GM21367 (cell line): ENCODE data around the gene TRAPPC6A.

Source experiments
- ATAC-seq: cut with Tn5 transposase; IDR thresholded peaks from one replicate; pipeline ENCODE4 v1.9.1; 2021; ENCODE audit not compliant: unreplicated experiment

The TRAPPC6A gene

DNA sequence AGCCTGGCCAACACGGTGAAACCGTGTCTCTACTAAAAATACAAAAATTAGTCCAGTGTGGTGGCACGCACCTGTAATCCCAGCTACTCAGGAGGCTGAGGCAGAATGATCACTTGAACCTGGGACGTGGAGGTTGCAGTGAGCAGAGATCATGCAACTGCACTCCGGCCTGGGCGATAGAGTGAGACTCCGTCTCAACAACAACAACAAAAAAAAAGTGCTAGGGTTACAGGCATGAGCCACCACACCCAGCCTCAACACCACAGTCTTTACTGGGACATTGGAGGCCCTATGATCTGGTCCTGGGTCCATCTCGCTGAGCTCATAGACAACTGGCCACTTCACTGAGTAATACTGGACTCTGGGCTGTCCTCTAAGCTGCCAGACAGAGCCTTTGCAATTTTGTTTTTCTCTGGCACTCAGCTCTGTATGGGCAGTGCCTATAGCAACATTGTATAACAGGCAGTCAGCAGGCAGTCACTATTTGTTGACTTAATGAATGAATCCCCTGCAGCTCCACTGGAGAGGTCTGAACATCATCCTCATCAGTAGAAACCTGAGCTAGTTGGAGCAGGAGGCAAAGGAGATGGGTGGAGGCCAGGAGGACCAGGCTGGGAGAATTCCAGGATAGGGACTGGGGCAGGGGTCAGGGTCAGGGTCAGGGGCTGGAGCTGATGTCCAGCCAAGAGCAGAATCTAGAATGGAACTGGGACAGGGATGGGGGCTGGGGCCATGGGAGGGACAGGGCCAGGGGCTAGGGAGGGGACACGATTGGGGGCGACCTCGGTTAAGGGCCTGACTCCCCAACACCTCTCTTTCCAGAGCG, 8.7 kb upstream of the TRAPPC6A start:
- ATAC-seq: no peak

DNA sequence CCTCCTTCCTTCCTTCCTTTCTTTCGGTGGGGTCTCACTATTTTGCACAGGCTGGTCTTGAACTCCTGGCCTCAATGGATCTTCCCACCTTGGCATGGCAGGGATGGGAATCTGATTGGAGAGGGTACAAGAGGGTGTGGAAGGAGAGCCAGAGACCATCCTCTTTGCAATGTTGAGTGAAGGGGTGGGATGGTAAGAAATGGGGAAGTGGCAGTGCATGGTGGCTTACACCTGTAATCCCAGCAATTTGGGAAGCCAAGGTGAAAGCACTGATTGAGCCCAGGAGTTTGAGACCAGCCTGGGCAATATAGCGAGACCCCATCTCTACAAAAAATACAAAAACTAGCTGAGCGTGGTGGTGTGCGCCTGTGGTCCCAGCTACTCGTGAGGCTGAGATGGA, 6.1 kb upstream of the TRAPPC6A start:
- no peak for ATAC-seq

DNA sequence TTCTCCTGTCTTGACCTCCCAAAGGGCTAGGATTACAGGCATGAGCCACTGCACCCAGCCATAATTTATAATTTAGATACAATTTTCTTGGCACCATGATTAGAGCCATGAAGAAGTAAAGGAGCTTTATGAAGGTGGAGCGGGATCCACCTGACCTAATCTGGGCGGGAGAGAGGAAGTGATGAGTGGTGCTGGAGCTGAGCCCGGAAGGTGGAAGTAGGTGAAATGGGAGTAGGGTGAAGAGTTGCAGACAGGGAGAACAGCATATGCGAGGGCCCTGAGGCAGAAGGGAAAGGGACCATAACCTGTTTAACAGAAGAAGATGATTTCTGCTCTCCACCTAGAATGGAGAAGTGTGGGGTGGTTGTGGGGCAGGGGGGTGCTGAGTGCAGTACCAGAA, 4.7 kb upstream of the TRAPPC6A start:
- ATAC-seq: no peak

DNA sequence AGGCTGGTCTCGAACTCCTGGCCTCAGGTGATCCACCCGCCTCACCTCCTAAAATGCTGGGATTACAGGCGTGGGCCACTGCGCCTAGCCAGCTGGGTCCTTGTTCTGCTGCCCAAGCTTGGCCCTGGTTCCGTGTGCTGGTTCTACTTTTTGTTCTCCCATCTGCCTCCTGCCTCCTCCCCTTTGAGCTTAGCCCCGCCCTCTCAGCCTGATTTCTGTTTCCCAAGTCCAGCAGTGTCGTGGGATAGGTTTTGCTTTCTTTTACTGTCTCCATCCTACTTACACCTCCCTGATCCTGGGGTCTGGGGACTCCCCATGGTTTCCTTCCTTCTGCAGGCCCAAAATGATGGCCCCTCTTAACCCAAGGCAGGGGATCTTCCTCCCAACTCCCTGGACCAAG, 2.9 kb upstream of the TRAPPC6A start:
- ATAC-seq: no peak

DNA sequence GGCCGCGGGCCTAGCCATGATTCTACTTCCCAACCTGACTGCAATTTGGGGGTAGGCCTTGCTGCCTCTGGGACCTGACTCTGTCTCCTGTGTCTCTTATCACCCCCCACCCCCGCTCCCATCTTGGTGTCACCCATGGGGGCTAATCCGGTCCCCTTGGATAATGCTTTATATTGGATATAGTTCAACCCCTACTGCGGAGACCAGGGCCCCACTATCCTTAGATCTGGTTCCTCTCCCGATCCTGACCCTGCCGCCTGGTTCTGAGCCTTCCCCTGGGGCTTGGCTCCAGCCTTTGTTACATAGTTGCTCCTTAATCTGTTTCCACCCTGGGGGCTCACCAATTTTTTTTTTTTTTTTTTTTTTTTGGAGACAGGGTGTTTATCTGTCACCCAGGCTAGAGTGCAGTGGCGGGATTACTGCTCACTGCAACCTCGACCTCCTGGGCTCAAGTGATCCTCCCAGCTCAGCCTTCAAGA, 1.9 kb upstream of the TRAPPC6A start:
- no peak for ATAC-seq

DNA sequence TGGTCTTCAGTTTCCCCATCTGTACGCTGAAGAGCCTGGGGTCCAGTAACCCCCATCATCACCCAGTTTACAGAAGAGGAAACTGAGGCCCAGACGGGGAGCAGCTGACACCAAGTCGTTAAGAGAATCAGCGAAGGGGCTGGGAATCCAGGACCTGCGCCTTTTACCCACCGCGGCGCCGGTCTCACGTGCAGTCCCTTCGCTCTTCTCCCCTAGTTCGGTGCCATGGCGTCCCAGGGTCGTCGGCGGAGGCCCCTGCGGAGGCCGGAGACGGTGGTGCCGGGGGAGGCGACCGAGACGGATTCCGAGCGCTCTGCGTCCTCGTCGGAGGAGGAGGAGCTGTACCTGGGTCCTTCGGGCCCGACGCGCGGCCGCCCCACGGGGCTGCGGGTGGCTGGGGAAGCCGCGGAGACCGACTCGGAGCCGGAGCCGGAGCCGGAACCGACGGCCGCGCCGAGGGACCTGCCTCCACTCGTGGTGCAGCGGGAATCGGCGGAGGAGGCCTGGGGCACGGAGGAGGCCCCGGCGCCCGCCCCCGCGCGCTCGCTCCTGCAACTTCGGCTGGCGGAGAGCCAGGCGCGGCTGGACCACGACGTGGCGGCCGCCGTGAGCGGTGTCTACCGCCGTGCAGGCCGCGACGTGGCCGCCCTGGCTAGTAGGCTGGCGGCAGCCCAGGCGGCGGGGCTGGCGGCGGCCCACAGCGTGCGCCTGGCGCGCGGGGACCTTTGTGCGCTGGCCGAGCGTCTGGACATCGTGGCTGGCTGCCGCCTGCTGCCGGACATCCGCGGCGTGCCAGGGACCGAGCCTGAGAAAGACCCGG, 1.2 kb upstream of the TRAPPC6A start:
- ATAC-seq: no peak

DNA sequence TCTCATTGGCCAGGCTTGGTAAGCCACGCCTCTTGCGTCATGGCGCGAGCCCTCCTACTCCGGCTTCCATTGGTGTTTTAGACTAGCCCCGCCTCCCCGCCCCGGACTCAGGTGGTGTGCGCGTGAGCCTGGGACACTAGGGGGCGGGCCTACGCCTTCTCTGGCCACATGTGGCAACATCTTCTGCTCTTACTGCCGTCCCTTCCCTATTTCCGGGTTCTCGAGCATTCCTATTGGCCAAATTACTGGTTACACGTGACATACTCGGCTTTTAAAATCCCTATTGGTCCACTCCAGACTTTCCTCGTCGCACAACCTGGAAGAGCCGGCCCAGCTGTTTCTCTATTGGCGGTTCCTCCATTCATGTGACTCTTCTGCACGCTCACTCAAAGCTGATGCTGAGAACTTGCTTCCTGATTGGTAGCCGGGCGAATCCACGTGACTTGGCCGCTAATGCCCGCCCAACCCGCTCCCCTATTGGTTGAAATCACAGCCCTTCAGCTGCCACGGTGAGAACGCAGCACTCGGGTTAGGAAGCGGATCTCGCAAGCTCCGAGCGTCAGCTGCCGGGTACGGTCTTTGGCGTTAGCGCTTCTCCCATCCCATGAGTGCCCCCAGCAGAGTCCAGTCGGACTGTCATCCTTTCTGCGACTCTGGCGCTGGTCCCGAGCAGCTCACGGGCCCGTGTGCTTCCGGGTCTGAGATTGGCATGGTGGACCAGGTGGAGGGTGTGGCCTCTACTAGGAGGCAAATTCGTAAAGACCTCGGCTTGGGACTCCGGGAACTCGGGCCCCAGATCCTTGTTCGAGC, 430 bp upstream of the TRAPPC6A start, which contains the start of gene BLOC1S3:
TSS of gene BLOC1S3 (plus strand) at position 523 of the 810 bp plus-strand sequence. CDS start 513 bp downstream, outside the sequence.
- peak; percentile 63 for ATAC-seq

DNA sequence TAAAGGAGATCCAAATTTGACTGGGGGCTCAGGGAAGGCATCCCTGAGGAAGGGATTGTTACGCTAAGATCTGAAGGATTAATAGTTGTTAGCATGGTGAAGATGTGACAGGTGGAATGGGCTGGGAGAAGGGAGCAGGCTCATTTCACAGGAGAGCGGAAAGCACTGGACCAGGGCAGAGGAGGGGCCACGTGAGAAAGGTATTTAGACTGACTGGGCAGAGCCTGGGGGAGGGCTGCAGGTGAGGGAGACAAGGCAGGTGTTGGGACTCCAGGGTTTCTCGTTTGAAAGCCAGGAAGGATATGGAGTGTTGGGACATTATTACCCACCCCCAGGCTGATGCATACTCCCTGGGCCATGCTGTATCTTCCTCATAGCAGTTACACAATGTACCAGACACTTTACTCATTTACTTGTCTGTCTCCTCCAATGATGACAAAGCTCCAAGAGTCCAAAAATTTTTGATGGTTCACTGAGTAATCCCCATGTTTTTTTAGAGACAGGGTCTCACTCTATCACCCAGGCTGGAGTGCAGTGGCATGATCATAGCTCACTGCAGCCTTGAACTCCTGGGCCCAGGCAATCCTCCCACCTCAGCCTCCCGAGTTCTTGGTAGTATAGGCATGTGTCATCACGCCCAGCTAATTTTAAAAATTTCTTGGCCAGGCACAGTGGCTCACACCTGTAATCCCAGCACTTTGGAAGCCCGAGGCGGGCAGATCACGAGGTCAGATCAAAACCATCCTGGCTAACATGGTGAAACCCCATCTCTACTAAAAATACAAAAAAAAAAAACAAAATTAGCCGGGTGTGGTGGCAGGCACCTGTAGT, 2.3 kb downstream of the TRAPPC6A start:
- no peak for ATAC-seq

DNA sequence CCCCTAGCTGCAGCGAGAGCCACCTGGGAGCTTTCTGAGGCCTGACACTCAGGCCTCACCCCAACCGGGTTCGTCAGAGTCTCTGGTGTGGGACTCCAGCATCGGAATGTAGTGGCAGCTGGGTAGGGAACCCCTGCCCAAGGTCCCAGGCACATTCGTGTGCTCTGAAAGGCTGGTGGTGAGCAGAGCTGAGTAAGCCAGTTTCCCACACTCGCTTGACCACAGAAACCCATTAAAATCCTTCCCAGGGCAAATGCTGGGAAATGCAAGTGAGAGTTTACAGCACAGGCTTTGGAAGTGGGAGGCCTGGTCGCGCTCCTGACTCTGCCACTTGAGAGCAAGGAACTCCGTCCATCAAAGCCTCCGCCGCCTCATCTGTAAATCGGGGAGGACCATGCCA, 4.2 kb downstream of the TRAPPC6A start:
- ATAC-seq: no peak

DNA sequence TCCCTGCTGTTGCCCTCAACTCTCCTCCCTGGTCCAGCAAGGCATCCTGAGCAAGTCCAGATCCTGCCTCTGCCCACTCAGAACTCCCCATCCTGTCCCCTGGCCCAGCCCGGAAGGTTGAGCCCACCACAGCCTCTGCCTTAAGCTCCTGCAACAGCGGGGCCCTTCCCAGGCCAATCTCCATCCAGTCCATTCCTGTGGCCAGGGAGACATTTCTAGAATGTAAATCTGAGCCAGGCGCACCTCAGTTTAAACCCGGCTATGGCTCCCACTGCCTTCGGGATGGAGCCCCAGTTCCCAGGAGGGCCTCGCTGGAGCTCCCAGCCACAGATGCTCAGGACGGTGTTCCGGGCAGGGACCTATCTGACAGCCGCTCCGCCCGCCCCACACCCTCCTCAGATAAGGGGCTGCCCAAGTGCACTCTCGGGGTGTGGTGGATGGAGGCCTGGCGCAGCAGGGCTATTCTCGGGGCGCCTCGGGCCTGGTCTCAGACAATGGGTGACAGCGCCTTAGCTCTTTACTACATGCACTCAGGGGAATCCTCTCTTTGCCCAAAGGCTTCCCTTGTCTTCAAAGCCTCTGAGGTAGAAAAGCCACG, 5.3 kb downstream of the TRAPPC6A start:
- no peak for ATAC-seq

DNA sequence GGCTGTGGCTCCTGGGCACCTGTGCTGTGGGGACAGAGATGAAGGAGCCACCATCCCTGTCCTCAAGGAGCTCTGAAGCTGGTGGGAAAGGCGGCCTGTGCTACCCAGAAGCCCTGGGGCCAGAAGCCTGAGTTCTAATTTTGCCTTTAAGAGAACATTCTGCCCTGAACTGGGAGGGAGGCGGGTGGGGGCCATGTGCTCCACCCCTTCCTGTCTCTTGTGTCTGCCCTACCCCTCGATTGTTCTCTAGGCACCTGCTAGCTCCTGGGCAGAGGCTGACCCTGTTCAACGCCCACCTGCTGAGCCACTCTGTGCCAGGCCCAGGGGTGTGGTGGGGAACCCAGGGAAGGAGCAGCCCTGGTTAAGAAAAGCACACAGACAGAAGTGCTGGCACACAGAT, 5.9 kb downstream of the TRAPPC6A start:
- no peak for ATAC-seq

DNA sequence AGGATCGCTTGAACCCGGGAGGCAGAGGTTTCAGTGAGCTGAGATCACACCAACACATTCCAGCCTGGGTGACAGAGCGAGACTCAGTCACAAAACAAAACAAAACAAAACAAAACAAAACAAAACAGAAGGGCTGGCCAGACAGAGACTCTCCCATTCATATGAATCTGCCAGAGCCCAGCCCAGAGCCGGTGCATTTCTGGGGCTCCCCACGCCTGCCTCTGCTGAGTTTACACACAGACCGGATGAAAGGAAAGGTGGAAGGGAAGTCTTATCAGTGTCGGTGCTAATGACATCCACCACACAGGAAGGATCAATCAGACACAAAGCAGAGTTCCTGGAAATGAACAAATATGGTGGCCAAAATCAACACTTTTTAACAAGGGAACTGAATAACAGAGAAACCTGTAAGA, 6.8 kb downstream of the TRAPPC6A start:
- ATAC-seq: no peak

DNA sequence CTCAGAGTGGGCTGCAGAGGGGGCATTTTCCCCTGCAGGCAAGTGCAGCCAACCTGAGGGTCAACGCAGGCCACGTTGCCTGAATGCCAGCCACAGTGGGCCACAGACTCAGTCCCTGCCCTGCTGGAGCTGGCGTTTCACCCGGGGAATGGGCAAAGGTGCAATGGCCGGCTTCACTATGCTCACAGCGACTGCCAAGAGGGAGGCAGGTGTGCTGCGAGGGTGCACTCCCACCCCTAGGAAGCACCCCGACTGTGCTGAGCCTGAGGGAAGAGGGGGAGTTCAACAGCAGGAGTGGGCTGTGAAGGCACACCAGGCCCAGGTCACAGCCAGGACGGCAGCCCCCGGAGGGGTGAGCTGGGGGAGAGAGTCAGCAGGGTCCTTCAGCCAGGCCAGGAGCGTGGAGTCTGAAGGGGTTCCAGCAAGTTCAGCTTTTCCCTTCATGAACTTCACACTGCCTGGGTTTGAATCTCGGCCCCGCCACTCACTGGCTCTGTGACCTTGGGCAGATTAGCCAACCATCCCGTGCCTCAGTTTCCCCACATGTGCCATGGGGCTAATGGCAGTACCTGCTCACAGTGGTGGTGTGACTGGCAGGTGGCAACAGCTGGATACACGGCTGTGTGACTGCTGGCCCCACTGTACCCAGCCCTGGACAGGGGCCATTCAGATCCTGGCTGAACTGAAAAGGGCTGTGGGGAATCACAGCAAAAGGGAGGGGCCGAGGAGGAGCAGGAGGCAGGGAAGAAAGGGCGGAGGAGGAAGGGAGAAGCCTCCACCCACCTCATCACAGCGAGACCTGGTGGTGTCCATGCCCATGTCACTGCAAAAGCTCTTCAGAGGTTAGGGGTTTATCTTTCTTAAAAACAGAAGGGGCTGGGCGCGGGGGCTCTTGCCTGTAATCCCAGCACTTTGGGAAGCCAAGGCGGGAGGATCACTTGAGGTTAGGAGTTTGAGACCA, 7.6 kb downstream of the TRAPPC6A start:
- no peak for ATAC-seq

DNA sequence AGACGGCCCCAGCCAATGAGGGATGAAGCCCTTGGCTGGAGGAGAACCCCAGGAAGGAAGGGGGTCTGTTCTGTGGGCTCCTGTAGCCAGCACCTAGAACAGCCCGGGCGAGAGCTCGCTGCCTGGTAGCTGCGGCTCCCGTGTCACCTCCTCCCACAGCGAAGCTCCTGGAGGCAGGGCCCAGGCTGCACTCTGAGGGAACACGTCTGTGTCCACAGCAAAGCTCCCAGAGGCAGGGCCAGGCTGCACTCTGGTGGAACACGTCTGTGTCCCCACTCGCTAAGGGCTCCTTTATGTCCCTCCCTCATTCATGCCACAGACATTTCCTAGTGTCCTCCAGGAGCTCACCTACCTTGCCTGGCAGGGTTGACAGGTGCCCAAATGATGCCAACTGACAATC, 8.4 kb downstream of the TRAPPC6A start:
- ATAC-seq: no peak

DNA sequence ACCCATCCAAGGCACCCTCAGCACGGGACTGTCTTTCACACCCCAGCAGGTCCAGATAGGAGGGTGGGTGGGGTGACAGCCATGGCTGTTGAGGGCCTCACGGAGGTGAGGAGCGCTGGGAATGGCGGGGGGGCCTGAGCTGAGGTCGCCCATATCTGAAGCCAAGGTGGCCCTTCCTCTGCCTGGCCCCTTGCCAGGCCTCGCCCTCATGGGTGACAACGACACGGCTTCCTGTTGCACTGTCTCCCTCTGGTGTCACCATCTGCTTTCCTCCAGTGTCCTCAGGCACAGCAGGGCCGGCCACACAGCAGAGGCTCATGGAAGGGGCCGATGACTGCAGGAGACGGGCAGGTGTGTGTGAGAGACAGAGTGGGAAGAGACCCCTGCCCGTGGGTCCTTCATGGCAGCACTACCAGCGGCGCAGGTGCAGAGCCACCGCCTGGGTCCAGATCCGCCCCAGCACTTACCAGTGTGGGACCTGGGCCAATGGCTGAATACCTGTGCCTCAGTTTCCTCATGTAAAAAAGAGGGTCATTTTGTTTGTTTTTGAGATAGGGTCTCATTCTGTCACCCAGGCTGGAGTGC, 9.2 kb downstream of the TRAPPC6A start:
- ATAC-seq: no peak

DNA sequence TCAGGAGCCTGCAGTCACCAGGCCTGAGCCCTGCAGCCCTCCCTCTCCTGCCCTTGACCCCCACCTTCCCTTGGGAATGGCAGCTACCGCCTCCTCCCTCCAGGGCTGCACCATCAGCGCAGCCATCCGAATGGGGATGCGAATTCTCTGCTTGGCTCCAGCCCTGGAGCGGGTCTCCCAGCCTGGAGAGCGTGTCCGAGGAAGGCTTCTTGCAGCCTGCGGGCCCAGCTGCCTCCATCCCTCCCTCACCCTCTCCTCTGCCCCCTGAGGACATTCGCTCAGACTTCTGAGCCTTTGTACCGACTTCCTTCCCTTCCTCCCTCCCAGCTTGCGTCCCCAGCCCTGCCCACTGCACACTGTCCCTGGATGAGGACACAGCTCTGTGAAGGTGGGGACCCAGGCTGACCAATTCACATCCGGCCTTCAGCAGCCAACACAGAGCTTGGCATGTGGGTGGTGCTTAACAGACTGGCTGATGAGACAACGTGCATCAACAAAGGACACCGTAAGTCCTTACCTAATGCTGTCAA, 11.2 kb downstream of the TRAPPC6A start:
- ATAC-seq: no peak

DNA sequence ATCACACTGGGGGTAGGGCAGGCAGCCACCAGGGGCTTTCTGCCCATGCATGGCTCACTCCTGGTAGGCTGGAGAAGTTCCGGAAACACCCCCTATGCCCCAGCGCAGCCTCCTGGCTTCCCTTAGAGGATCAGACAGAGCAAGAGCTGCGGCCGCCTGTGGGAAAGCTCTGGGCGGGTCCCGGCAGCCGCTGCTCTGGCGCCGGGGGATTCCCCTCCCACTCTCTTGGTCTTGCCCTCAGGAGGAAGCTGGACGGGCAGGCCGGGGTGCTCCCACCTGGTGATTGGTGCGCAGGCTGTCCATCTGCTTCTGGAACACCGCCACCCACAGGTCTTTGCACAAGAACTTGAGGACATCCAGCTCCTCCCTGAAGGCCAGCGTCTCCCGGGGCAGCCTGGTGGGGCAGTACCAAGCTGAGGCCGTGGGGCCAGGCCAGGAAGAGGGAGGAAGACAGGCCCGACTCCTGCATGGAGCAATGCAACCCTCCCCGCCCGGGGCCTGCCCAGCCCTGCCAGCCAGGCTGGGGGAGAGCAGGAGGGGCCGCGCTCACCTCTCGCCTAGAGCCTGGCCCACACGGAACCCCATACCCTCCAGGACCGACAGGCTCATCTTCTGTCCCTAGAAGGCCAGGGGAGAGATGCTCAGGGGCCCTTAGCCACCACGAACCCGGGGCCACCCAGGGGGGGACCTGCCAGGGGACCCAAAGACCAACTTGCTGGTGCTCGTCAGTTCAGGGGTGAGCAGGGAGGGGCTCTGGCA, 13.3 kb downstream of the TRAPPC6A start:
- ATAC-seq: no peak
